ENCODE results near the gene ZNF212.

DNA sequence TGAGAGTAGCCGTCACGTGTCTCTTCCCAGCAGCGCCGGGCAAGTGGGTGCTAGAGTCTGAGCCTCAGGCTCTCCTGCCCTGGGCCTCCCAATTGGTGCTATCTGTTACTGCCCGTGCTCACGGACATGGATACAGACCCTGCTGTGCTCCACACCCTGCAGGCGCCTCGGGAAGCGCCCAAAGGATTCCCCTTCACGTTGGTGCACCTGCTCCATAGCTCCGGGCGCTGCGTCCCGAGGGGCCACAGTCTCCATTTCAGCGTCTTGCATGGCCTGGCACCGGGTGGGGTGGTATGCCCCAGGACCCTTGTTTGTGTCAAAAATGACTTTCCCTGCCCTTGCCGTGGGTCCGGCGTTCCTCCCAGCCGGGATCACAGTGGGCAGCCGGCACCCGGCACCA, 13.8 kb upstream of the ZNF212 start:
- TF ChIP-seq, protein P1, sequence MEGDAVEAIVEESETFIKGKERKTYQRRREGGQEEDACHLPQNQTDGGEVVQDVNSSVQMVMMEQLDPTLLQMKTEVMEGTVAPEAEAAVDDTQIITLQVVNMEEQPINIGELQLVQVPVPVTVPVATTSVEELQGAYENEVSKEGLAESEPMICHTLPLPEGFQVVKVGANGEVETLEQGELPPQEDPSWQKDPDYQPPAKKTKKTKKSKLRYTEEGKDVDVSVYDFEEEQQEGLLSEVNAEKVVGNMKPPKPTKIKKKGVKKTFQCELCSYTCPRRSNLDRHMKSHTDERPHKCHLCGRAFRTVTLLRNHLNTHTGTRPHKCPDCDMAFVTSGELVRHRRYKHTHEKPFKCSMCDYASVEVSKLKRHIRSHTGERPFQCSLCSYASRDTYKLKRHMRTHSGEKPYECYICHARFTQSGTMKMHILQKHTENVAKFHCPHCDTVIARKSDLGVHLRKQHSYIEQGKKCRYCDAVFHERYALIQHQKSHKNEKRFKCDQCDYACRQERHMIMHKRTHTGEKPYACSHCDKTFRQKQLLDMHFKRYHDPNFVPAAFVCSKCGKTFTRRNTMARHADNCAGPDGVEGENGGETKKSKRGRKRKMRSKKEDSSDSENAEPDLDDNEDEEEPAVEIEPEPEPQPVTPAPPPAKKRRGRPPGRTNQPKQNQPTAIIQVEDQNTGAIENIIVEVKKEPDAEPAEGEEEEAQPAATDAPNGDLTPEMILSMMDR (IDR thresholded peaks at IDR 0.05): no peak
- TF ChIP-seq POLR2AphosphoS5 (IDR thresholded peaks at IDR 0.05): no peak

All from breast epithelium (tissue), 3 donors.